Posterior vena cava (tissue), 2 donors: Measurements from ENCODE around the gene HFM1. TPM values are rescaled to one million over a fixed set of nuclear protein-coding genes. Genes with fewer than 3 reads are reported as not detected.
A peak's percentile ranks its signal among the peaks of the same experiment; 100 is the strongest.
"Not testable (repeated sequence)": the region's sequence is repeated elsewhere in the genome, so short reads cannot be mapped to it uniquely, and the experiment has no call there.

Experiments used
- DNase-seq: peaks from one replicate; pipeline ENCODE4 v3.0.0-alpha.2; 2020; ENCODE audit warnings: low spot score
- intact Hi-C, 2 donors: fragments of 100-400 bp; cut with DNase I; formaldehyde crosslinking; loops; one replicate each; pipeline versions ENCODE4 v1.14.1 to v1.14.2; 2022 to 2023
- long read RNA-seq, 2 donors: library from polyadenylated mRNA; unstranded; transcript quantifications; one replicate each; pipeline ENCODE4 v2.0.0, GENCODE V29; 2020 to 2021
- total RNA-seq, 2 donors: library from RNA; stranded (reverse); fragmentation: NEBNext Ultra II Directional; extraction: Animal tissue kit (Norgen Biotek cat#: 25700); gene quantifications; one replicate each; pipeline ENCODE4 v1.2.1, GENCODE V29; 2021
- donor health status: DM: yes; HTN: yes; CAD: no.
- donor health status: DM: yes; HTN: yes; CAD: no.

The HFM1 gene, protein sequence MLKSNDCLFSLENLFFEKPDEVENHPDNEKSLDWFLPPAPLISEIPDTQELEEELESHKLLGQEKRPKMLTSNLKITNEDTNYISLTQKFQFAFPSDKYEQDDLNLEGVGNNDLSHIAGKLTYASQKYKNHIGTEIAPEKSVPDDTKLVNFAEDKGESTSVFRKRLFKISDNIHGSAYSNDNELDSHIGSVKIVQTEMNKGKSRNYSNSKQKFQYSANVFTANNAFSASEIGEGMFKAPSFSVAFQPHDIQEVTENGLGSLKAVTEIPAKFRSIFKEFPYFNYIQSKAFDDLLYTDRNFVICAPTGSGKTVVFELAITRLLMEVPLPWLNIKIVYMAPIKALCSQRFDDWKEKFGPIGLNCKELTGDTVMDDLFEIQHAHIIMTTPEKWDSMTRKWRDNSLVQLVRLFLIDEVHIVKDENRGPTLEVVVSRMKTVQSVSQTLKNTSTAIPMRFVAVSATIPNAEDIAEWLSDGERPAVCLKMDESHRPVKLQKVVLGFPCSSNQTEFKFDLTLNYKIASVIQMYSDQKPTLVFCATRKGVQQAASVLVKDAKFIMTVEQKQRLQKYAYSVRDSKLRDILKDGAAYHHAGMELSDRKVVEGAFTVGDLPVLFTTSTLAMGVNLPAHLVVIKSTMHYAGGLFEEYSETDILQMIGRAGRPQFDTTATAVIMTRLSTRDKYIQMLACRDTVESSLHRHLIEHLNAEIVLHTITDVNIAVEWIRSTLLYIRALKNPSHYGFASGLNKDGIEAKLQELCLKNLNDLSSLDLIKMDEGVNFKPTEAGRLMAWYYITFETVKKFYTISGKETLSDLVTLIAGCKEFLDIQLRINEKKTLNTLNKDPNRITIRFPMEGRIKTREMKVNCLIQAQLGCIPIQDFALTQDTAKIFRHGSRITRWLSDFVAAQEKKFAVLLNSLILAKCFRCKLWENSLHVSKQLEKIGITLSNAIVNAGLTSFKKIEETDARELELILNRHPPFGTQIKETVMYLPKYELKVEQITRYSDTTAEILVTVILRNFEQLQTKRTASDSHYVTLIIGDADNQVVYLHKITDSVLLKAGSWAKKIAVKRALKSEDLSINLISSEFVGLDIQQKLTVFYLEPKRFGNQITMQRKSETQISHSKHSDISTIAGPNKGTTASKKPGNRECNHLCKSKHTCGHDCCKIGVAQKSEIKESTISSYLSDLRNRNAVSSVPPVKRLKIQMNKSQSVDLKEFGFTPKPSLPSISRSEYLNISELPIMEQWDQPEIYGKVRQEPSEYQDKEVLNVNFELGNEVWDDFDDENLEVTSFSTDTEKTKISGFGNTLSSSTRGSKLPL (N-terminal part only)
- total RNA-seq, result 1 to 10 TPM; 2.1 TPM
- long read RNA-seq, donor 1, result 0 reads
- long read RNA-seq, donor 2, partial matches to known transcripts, result 0 of 1 reads
- long read RNA-seq, donor 2, other reads (novel, unspliced or antisense), result 1 of 1 reads

DNA sequence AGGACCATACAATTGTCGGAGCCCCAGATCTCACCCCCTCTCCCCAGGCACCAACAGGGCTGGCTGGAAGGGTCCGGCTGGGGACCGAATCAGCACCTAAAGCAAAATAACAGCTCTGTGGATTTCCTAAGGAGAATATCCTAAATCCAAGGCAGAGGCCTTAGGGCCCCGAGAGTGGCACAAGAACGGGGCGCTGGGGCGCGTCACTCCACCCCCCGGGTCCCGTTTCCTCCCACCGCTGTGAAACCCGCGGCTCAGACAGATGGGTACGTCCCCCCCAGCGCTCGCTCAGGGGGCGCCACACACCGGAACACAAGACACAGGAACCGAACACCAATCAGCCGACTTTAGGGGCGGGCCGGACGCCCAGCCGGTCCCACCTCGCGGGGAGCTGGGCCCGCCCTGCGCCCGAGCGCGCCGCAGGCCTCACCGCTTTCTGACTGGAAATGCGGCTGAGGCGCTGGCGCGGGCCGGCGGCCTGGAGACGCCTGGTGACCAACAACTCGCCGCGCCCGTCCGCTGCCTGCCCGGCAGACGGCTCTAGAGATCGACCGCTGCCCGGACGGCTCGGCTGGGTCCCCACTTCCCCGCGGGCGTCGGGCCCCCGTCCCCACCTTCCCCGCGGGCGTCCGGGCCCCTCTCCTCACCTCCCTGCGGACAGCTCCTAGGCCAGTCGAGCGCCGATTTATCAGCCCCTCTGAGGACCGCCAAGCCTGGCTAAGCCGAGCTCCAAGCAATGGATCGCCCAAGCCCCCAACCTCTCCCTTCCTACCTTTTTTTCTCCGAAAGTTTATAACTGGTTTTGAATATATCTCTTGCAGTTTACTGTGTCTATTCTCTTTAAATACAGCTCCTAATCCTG lies at the start of gene HFM1:
HFM1 (minus strand) TSS at position 687 of the 862 bp plus-strand sequence. CDS start 3,755 bp downstream, outside the sequence.
- intact Hi-C loops, result loop anchor here in 1 of 2 donors (10.0 kb wide), 1 partner anchor 120 kb away; no protein-coding TSS in a partner anchor
- peak; percentile 90 for DNase-seq

DNA sequence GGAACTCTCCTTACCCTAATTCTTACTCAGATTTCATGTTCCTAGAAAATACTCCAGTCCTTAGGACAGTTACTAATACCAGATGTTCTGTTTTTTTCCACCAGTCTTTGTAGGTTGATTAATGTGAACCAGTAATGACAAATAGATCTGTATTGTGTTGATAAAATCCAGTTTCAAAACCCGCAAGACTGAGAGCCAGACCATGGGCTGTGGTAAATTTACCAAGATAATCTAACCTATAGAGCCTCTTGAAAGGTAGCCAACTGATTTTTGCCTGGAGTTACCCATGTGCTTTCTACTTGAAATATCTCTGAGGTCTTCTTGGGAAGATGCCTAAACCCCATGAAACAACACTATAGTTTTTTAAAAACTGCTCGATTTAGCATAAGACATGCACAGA lies 49.5 kb upstream of the HFM1 start:
- intact Hi-C loops, result no loop called here
- DNase-seq, result no peak

DNA sequence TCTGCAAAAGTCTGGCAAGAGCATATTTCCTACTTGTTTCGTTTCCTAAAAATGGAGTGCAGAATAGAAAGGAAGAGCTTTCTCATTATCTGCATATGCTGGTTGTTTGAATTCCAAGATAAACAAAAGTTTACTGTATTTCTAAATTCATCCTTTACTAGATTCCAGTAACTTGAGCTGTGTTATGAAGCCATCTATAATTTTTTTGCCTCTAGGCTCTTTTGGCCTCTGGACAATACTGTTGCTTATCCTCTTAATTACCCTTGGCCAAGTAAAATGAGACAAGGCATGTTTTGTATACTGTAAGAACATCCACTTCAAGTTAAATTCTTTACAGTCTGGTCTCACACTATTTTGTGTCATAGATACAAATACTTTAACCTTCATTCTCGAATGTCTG lies 45.6 kb upstream of the HFM1 start:
- DNase-seq, result no peak

DNA sequence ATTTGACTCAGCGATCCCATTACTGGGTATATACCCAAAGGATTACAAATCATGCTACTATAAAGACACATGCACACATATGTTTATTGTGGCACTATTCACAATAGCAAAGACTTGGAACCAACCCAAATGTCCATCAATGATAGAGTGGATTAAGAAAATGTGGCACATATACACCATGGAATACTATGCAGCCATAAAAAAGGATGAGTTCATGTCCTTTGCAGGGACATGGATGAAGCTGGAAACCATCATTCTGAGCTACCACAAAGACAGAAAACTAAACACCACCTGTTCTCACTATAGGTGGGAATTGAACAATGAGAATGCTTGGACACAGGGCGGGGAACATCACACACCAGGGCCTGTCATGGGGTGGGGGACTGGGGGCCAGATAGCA lies 43.1 kb upstream of the HFM1 start:
- DNase-seq, intact Hi-C loops: not testable (repeated sequence)

More for the DNA sequence above, 45.6 kb upstream of the HFM1 start:
- intact Hi-C loops, result no loop called here

DNA sequence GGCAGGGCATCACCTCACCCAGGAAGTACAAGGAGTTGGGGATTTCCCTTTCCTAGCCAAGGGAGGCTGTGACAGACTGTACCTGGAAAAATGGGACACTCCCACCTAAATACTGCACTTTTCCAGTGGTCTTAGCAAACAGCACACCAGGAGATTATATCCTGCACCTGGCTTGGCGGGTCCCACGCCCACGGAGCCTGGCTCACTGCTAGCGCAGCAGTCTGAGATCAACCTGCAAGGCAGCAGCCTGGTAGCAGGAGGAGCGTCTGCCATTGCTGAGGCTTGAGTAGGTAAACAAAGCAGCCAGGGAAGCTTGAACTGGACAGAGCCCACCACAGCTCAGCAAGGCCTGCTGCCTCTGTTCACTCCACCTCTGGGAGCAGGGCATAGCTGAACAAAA lies 37.3 kb upstream of the HFM1 start:
- DNase-seq, result peak; percentile 65
- intact Hi-C loops, result not testable (repeated sequence)

DNA sequence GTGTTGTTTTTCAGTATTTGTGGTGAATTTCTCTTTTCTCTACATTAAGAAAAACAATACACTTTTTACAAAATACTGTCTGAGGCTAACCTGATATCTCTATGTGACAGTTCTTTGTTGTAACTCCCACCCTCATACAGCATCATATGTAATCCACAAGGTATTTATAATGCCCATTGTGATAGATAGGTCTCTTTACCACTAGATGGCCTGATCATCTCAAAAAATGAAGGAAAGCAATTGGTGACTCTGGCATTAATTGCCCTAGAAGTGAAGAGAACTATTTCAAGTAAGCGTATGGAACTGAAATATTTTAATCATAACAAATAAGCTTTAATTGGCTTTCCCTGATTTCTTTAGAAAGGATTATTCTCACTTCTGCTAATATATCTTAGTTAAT lies 36.2 kb upstream of the HFM1 start:
- no peak for DNase-seq
- intact Hi-C loops, result no loop called here

DNA sequence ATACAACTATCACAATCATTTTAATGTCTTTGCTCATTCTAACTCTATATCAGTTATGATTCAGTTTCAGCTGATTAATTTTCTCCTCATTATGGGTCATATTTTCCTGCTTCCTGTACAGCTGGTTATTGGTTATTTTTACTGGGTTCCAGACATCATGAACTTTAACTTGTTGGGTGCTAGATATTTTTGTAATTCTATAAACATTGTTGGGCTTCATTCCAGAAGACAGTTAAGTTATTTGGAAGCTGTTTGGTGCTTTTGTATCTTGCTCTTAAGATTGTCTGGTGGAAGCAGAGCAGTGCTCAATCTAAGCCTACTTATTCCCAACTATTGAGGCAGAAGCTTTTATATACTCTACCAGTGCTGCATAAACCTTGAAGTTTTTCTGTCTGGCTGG lies 34.4 kb upstream of the HFM1 start:
- no peak for DNase-seq
- intact Hi-C loops, result no loop called here

DNA sequence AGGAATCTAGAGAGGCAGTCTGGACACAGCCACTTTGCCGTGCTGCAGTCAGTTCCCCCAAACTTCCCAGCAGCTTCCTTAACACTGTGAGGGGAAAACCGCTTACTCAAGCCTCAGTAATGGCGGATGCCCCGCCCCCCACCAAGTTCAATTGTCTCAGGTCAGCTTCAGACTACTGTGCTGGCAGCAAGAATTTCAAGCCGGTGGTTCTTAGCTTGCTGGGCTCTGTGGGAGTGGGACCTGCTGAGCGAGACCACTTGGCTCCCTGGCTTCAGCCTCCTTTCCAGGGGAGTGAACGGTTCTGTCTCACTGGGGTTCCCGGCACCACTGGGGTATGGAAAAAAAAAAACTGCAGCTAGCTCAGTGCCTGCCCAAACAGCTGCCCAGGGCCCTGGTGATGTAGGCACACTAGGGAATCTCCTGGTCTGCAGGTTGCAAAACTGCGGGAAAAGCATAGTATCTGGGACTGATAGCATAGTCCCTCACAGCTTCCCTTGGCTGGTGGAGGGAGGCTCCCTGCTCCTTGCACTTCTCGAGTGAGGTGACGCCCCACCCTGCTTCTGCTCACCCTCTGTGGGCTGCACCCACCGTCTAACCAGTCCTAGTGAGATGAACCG lies 23.7 kb upstream of the HFM1 start:
- intact Hi-C loops, result no loop called here
- DNase-seq, result no peak

DNA sequence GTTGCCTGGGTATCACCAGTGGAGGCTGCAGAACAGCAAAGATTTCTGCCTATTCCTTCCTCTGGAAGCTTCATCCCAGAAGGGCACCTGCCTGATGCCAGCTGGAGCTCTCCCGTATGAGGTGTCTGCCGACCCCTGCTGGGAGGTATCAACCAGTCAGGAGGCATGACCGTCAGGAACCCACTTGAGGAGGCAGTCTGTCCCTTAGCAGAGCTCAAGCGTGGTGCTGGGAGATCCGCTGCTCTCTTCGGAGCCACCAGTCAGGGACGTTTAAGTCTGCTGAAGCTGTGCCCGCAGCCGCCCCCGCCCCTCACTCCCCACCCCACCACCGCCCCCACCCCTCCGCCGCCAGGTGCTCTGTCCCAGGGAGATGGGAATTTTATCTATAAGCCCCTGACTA lies 23.1 kb upstream of the HFM1 start:
- no peak for DNase-seq
- intact Hi-C loops, result no loop called here

DNA sequence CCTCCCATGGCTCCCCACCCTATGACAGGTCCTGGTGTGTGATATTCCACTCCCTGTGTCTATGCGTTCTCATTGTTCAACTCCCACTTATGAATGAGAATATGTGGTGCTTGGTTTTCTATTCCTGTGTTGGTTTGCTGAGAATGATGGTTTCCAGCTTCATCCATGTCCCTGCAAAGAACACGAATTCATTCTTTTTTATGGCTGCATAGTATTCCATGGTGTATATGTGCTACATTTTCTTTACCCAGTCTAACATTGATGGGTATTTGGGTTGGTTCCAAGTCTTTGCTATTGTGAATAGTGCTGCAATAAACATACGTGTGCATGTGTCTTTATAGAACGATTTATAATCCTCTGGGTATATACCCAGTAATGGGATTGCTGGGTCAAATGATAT lies 17.9 kb upstream of the HFM1 start:
- intact Hi-C loops, DNase-seq: not testable (repeated sequence)

DNA sequence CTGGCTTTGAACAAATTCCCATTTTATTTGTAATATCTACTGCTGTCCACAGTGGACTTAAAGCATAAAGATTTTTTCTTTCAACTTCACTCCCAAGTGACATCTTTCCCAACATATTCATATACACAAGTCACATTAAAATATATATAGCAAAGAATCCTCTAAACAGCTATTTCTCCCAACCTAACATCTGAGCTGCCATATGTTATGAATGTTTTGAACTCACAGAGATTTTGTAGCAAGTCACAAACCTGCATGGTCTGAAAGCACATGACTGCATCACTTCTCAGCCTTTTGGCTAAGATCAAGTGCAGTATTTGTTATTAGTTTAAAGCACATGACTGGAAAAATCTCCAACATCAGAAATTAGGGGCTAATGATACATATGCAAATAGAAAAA lies 7.7 kb upstream of the HFM1 start:
- intact Hi-C loops, result no loop called here
- DNase-seq, result no peak

DNA sequence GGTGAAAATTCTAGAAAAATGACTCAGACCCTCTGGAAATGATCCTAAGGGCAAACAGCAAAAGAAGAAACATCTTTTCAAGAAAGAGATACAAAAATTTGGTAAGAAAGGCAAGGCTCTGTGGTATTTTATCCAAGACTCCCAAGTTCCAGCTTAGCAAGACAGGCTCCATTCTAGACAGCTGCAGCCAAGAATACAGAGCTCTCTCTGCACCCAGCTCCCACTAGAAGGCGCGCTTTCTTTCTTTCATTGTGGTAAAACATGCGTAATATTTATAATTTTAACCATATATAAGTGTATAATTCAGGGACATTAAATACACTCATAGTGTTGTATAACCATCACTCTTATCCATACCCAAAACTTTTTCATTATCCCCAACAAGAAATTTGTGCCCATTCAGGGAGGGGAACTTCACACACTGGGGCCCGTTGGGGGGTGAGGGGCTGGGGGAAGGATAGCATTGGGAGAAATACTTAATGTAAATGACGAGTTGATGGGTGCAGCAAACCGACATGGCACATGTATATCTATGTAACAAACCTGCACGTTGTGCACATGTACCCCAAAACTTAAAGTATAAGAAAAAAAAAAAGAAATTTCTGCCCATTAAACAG lies 2.2 kb upstream of the HFM1 start:
- intact Hi-C loops, result loop anchor here in 1 of 2 donors (10.0 kb wide), 1 partner anchor 122 kb away; no protein-coding TSS in a partner anchor
- no peak for DNase-seq

DNA sequence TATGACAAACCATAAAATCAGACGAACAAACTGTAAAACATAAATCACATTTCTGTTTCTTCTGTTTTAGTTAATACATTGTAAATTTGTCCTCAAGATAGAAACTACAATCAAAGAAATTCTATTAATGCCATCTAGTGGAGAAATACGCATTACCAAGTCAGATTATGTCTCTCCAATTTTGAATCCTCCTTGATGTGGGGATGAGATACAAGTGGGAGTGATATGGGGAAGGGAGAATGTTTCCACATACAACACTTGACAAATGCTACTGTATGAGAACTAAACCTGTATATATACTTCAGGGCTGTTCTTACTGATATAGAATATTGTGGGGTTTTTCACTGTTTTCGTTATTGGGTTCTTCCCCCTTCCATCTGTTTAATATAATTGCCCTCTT lies 2.6 kb downstream of the HFM1 start:
- no peak for DNase-seq
- intact Hi-C loops, result loop anchor here in 1 of 2 donors (10.0 kb wide), 1 partner anchor 117 kb away; no protein-coding TSS in a partner anchor

DNA sequence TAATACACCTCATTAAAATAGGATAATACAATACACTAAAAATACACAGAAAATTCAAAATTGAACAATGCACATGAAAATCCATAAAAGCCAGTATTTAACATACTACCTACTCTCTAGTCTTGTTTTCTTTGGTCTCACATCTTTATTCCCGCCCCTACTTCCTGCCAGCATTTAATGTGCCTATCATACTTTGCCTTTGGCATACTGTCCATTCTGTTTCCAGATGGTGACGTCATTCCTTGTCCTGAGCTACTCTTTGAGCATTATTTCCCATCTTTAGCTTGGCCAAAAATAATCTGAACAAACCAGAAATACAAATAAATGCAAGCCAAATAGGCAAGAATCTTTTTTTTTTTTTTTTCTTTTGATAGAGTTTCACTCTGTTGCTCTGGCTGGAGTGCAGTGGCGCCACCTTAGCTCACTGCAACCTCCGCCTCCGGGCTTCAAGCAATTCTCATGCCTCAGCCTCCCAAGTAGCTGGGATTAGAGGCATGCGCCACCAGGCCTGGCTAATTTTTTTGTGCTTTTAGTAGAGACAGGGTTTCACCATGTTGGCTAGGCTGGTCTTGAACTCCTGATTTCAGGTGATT lies 4.4 kb downstream of the HFM1 start:
- intact Hi-C loops, result loop anchor here in 1 of 2 donors (10.0 kb wide), 1 partner anchor 115 kb away; no protein-coding TSS in a partner anchor
- DNase-seq, result no peak

DNA sequence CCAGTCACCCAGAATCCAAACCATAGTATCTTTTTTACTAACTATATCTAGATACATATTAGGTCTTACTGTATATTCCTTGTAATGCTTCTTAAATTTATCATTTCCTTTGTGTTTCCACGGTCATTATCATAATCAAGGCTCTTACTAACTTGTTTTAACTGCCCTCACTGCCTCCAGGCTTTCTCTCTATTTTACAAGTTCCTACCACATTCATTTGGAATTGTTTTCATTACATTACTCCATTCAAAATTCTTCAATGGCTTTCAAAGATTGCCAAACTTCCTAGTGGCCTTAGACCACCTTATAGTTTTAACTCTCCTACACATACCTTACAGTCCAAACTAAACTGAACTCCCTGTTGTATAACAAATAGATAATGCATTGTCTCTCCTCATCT lies 6.3 kb downstream of the HFM1 start:
- intact Hi-C loops, result no loop called here
- no peak for DNase-seq

DNA sequence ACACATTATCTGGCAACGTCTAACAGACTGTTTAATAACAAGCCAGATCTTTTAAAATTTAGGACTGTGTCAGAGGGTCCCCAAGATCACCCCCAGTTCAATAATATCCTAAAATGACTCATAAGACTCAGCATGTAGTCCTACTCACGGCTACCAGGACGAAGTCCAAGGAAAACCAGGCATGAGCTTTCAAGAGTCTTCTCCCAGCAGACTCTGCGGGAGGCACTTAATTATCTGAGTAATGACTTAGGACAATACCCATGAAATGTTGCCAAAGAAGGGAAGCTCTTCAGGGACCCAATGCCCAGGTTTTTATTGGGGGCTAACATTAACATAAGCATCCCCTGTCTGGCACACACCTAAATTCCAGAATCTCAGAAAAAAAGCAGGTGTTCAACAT lies 7.0 kb downstream of the HFM1 start:
- intact Hi-C loops, result no loop called here

DNA sequence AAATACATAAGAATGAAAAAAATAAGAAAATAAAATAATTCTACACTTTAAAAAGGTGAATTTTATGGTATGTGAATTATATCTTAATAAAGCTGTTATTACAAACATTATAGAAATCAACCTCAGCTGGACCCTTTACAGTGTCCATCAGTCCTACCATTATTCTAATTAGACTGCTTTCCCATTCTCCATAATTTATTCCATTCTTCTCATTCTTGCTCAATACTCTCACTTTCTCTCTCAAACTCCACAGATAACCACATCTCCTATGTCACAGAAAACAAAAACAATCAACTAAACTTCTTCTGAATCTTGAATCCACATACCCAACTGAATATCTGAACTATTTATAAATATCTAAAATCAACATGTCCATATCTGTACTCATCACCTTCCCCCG lies 11.6 kb downstream of the HFM1 start:
- intact Hi-C loops, result no loop called here
- no peak for DNase-seq

More for the DNA sequence above, 7.0 kb downstream of the HFM1 start:
- no peak for DNase-seq
